ENCODE measurements around the gene RB1.

- TF ChIP-seq POLR2A (IDR thresholded peaks at IDR 0.05; ENCODE audit: low read depth, low read length) (no peak), POLR2AphosphoS5 (IDR thresholded peaks at IDR 0.05; ENCODE audit: low read depth, low read length) (no peak), TAF1 (IDR thresholded peaks at IDR 0.05; ENCODE audit: low read depth, low read length) (no peak), POU2F2 (IDR thresholded peaks at IDR 0.05; ENCODE audit: low read depth, low read length) (no peak), PAX5 (IDR thresholded peaks at IDR 0.05; ENCODE audit: insufficient read depth, low read length, severe bottlenecking) (no peak)
These were observed 127.9 kb downstream of the RB1 start for GRCh38 chr13:48431431-48431830.
